ENCODE measurements around the gene RPRD1A.

DNA sequence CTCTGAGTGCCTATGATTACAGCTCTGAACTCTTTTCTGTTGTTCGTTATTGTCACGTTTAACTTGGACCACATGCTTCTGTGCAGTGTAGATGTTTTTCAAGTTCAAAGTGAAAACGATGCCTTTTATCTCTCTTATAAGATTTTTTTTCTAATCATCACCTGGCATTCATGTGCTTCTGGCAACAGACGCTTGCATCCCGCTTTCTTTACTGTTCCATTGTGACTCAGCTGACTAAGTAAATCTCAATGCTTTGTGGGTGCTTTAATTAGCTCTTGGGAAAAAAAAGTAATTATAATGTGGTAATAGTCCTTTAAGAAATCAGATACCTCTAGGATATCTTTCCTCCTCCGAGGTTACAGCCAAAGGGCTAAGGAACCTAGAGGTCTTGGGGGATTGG, 126.1 kb downstream of the RPRD1A start:
- TF ChIP-seq, protein P1, sequence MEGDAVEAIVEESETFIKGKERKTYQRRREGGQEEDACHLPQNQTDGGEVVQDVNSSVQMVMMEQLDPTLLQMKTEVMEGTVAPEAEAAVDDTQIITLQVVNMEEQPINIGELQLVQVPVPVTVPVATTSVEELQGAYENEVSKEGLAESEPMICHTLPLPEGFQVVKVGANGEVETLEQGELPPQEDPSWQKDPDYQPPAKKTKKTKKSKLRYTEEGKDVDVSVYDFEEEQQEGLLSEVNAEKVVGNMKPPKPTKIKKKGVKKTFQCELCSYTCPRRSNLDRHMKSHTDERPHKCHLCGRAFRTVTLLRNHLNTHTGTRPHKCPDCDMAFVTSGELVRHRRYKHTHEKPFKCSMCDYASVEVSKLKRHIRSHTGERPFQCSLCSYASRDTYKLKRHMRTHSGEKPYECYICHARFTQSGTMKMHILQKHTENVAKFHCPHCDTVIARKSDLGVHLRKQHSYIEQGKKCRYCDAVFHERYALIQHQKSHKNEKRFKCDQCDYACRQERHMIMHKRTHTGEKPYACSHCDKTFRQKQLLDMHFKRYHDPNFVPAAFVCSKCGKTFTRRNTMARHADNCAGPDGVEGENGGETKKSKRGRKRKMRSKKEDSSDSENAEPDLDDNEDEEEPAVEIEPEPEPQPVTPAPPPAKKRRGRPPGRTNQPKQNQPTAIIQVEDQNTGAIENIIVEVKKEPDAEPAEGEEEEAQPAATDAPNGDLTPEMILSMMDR (IDR thresholded peaks at IDR 0.05): no peak
- no peak for TF ChIP-seq POLR2A (IDR thresholded peaks at IDR 0.05)
- no peak for TF ChIP-seq EP300 (IDR thresholded peaks at IDR 0.05)
- TF ChIP-seq POLR2AphosphoS5 (IDR thresholded peaks at IDR 0.05): no peak

All from sigmoid colon (tissue), 4 donors.